Right ventricle myocardium superior (tissue), 1 donor: Measurements from ENCODE around the gene ASIC3. TPM values are rescaled to one million over a fixed set of nuclear protein-coding genes. Genes with fewer than 3 reads are reported as not detected.

ENCODE experiments used
- ATAC-seq: fragments of 200-7000 bp; cut with Tn5 transposase; one replicate; pipeline ENCODE4 v1.9.1; 2020; ENCODE audit warnings: mild to moderate bottlenecking; ENCODE audit not compliant: poor library complexity
- DNase-seq: peaks from one replicate; pipeline ENCODE4 v3.0.0-alpha.2; 2020
- intact Hi-C: fragments of 100-400 bp; cut with DNase I; formaldehyde crosslinking; loops from one replicate; pipeline ENCODE4 v1.11.2; 2022
- total RNA-seq: library from RNA; stranded (reverse); fragmentation: NEBNext Ultra II Directional; extraction: Animal tissue kit (Norgen Biotek cat#: 25700); gene quantifications from one replicate; pipeline ENCODE4 v1.2.1, GENCODE V29; 2021
- donor health status: DM: no; HTN: yes; CAD: no; lungs with severe emphysema.

ASIC3 gene
- total RNA-seq, 1 donor from 2014 or later, result 6.5 TPM

DNA sequence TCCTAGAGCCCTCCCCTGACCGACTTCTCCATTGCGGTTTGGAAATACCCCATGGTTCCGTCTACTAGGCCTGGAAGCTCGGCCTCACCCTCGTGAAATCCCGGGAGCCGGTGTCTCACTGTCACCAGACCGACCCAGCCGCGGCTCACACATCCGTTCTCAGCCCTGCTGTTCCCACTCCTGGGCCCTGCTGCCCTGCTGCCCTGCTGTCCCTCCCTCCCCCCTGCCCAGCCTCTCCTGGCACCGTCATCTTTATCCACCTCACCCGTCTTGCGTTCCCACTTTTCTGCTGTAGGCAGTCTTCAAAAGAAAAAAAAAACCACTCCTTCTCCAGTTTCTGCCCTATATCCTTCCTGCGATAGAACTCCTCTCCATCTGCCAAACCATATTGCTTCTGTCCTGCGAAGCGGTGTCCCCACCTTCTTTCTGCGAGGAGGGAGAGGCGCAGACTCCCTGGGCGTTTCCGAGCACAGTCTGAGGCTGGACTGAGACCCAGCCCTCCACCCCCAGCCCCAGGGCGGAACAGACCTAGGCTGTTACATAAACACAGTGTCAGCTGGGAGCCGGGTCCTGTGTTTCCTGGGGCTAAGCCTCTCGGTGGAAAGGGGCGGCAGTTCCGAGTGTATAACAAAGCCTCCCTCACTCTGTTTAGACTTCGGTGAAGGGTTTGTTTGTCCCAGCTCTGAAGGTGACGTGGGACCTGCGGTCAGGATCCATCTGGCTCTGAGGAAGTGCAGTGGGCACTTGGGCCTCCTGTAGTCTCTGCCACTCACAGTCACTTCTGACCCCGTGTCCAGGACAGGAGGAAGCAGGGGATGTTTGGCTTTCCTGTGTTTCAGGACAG is 40.7 kb downstream of the ASIC3 start:
- ATAC-seq (peak; percentile 33), DNase-seq (peak; percentile 82)
- intact Hi-C loops, result no loop called here

DNA sequence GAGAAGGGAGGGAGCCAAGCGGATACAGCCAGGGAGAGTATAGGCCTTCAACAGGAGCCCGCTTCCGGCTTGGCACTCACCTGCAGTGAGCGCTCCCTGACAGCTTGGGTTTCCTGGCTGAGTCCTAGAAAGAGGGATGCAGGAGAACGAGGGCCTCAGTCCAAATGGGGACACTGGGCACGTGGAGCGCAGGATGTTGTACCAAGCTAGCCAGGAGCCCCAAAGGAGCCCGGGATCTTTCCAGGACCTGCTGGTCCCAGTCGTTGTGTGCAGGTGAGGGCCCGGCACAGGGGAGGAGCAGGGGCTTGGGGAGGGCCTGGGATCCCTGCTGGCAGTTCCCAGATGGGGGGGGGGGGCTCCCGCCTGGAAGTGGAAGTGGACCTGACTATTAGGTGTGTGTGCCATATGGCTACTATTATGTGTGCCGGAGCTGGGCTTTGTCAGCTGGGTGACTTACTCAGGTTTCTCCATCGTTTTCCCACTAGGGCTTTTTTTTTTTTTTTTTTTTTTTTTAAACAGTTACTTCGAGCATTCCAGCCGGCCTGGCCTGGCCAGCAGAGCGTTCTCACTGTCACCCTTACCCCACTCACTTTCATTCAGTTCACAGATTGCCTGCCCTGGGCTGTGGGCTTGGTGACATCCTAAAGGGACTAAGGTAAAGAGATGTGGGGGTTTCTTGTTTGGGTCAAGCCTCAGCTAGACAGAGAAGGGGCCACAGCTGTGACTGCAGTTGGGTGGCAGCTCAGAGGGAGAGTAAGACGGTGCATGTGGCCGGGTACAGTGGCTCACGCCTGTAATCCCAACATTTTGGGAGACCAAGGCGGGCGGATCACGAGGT is 41.8 kb downstream of the ASIC3 start:
- DNase-seq, result no peak
- intact Hi-C loops, result no loop called here
- no peak for ATAC-seq

- intact Hi-C loops, result no loop called here
- DNase-seq (no peak), ATAC-seq (no peak)
Measured at GRCh38 chr7:151091003-151091402, 42.7 kb downstream of the ASIC3 start.

GRCh38 chr7:151091431-151091830 is 43.1 kb downstream of the ASIC3 start:
- ATAC-seq (no peak), DNase-seq (no peak)
- intact Hi-C loops, result no loop called here

DNA sequence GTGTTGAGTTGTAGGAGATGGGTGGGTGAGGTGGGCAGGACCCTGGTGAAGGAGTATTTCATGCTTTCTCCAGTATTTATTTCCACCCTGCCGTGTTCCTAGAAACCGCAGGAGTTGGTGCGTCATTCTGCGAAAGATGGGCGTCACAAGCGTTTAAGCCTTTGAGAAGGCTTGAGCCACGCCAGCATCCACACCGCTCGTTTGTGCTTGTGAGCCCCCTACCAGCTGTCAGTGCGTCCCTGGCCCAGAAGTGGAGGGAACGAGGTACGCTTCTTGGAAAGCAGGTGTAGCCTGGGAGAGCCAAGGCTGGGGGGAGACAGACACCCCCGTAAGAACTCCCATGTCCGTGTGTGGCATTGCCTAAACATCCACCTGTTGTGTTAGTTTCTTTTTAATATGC is 43.7 kb downstream of the ASIC3 start:
- intact Hi-C loops, result no loop called here
- ATAC-seq, result no peak
- no peak for DNase-seq

DNA sequence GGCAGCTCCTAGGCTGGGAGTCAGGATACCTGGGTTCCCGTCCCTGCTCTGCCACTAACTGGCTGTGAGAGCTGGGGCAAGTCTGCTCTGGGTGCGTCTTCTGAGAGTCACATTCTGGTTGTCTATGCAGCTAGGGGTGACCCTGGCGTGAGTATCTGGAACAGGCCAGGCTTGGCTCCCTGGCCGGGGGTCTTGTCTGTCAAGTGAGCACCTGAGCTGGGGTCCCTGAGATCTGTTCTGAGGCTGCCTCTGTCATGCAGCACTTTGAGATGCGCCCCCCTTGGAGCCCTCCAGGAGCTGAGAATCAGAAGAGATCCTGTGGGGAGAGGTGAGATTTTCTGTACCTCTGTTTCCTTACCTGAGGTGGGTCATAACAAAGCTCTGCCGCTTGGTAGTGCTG is 45.4 kb downstream of the ASIC3 start:
- DNase-seq, result no peak
- intact Hi-C loops, result no loop called here

GRCh38 chr7:151094675-151095074 is 46.3 kb downstream of the ASIC3 start:
- ATAC-seq (no peak), DNase-seq (no peak)
- intact Hi-C loops, result no loop called here

More for the DNA sequence above, 45.4 kb downstream of the ASIC3 start:
- no peak for ATAC-seq

DNA sequence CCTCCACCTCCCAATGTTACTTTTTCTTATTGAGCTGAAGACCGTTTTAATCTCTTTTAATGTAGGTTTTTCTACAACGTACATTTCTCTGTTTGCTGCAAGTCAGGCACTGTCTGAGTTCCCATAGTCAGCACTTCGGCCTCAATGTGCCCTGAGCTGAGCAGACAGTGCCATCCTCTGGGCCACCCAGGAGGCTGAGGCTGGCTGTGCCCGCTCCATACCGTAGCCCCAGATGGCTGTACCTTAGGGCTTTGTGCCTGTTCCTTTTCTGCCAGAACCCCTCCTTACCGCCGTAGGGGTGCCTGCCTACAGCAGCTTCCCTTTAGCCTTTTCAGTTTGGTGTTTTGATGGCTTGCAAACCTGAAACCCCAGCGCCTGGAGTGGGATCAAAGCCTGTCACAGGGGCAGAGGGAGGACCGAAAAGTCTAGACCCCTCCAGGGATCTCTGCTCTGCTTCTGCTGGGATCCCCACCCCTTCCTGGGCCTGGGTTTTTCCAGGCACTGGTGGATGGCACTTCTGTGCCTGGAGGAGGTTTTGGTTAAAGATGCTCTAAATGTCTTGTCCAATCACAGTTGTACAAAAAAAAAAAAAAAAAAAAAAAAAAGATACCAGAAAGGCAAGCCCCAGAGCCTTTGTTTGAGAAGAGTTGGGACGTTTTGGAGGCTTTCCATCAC is 46.9 kb downstream of the ASIC3 start:
- intact Hi-C loops, result no loop called here
- DNase-seq (no peak), ATAC-seq (no peak)

DNA sequence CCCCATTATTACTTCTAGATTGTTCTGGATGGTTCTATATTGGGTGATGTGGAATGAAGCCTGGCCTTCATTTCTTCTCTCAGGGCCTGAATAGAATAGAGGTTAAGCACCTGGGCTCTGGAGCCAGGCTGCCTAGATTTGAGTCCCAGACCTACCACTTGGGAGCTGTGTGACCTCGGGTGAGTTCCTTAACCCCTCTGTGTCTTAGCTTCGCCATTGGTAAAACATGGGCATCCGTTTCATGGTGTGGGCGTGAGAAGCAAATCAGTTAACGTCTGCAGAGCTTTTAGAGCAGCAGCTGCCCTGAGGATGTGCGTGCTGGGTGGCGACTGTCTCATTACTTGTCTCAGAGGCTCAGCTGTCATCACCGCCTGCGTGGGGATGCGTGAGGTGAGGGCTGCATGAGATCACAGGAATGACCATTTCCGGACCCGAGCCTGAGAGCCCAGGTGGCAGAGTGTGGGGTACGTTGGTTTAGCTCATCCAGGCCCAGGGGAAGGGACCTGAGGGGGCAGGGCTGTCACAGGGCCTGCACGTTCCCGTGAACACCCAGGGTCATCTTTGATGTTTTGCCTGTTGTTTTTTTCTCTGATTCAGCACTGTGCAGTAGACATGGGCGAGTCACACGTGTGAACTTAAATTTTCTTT is 47.6 kb downstream of the ASIC3 start:
- intact Hi-C loops, result no loop called here
- no peak for ATAC-seq
- DNase-seq, result no peak

DNA sequence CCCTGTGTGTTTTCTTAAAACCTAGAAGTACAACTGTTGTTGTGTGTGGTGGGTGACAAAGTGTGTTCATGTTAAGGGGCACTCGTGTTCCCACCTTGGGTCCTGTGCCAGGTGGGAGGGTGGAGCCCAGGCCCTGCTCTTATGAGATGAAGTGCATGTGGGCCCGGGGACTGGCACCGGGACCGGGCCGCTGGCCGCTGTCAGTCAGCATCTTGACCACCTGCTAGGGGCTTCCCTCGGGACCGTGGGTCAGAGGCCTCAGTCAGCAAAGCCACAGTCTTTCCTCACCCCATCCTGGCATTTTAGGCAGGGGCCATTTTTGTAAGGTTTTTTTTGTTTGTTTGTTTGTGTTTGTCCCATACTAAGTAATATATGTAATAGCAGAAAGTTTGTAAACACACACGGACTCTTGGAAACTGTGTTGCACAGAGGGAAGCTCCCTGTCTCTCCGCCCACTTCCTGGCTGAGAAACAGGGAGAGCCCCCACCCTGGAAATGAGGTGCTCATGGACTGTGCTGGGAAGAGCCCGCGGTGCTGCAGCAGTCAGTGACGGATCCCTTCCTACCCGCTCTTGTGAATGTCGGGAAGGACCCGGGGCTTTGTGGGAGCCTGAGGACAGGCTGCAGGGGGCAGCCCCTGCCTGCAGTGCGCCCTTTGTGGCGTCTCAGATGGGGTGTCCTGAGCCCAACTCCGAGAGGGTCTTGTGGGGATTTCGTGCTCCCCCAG is 51.3 kb downstream of the ASIC3 start:
- intact Hi-C loops, result no loop called here
- DNase-seq (no peak), ATAC-seq (no peak)

DNA sequence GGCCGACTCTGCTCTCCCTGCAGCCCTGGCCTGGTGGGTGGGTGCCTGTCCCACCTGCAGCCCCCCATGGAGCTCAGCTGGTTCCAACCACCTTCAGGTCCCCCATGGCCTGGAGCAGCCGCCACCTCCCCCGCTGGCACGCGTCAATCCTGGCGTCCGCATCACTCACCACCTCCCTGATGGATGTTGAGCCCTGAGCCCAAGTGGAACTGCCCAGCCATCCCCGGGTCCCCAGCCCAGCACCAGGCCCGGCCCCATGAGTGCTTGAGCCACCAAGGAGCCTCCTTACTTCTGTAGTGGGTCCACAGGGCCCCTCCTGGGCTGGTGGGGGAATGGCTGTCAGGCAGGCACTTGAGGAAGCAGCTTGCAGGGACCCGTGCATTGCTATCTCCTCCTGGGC is 52.6 kb downstream of the ASIC3 start:
- ATAC-seq (no peak), DNase-seq (no peak)
- intact Hi-C loops, result no loop called here

GRCh38 chr7:151101621-151102396 is 53.5 kb downstream of the ASIC3 start:
- ATAC-seq (no peak), DNase-seq (no peak)
- intact Hi-C loops, result no loop called here

Other genes with a start within 250 kb of the ASIC3 start
- 33.4 TPM for gene TMEM176B, start 248.2 kb upstream of the ASIC3 start, total RNA-seq
- 27.1 TPM for gene TMEM176A, start 247.8 kb upstream of the ASIC3 start, total RNA-seq
- gene AOC1, start 196.0 kb upstream of the ASIC3 start, total RNA-seq, result not detected
- gene KCNH2, start 70.2 kb upstream of the ASIC3 start, total RNA-seq, result 88.9 TPM
- 10.0 TPM for gene NOS3, start 57.5 kb upstream of the ASIC3 start, total RNA-seq
- not detected for gene ATG9B, start 24.0 kb upstream of the ASIC3 start, total RNA-seq
- gene ABCB8, start 20.1 kb upstream of the ASIC3 start, total RNA-seq, result 24.6 TPM
- gene CDK5, start 9.4 kb downstream of the ASIC3 start, total RNA-seq, result 6.3 TPM
- 49.7 TPM for gene SLC4A2, start 11.1 kb downstream of the ASIC3 start, total RNA-seq
- gene FASTK, start 32.3 kb downstream of the ASIC3 start, total RNA-seq, result 81.1 TPM
- gene TMUB1, start 35.0 kb downstream of the ASIC3 start, total RNA-seq, result 33.9 TPM
- 62.7 TPM for gene AGAP3, start 37.9 kb downstream of the ASIC3 start, total RNA-seq
- gene GBX1, start 119.2 kb downstream of the ASIC3 start, total RNA-seq, result 2.7 TPM
- gene ASB10, start 138.7 kb downstream of the ASIC3 start, total RNA-seq, result 42.6 TPM
- not detected for gene H2BK1, start 162.0 kb downstream of the ASIC3 start, total RNA-seq
- 23.9 TPM for gene ABCF2, start 178.7 kb downstream of the ASIC3 start, total RNA-seq
- 10.5 TPM for gene CHPF2, start 184.0 kb downstream of the ASIC3 start, total RNA-seq
- 131 TPM for gene SMARCD3, start 200.2 kb downstream of the ASIC3 start, total RNA-seq